RWPE1 (cell line): Measurements from ENCODE around the gene BOD1L1.

Experiments
- CTCF ChIA-PET: fragments of 350-600 bp; sonication (Branson Sonifier 250); formaldehyde crosslinking; extraction: SDS; loops from one replicate; lab custom pipeline; 2021; lab: Yijun Ruan, JAX
- POLR2A ChIA-PET: fragments of 400-600 bp; formaldehyde crosslinking; extraction: SDS; loops from one replicate; lab custom pipeline; 2020; ENCODE audit warnings: antibody characterized with exemption; ENCODE audit not compliant: low non-redundant PET; lab: Yijun Ruan, JAX
- DNase-seq: peaks from one replicate; pipeline ENCODE4 v3.0.0; 2012; ENCODE audit warnings: low spot score
- H3K27ac ChIP-seq: fragments of 450-650 bp; 2 replicates; pipeline ENCODE4 v1.5.1; 2017
- TF ChIP-seq, protein P1 (sequence below): fragments of 450-650 bp; conservative IDR thresholded peaks from 2 replicates; pipeline ENCODE4 v1.5.1; 2017; ENCODE audit warnings: low read depth, mild to moderate bottlenecking

Gene BOD1L1

GRCh38 chr4:13528821-13529127, 98.8 kb downstream of the BOD1L1 start:
- POLR2A ChIA-PET, result no interaction called here
- TF ChIP-seq, protein P1, sequence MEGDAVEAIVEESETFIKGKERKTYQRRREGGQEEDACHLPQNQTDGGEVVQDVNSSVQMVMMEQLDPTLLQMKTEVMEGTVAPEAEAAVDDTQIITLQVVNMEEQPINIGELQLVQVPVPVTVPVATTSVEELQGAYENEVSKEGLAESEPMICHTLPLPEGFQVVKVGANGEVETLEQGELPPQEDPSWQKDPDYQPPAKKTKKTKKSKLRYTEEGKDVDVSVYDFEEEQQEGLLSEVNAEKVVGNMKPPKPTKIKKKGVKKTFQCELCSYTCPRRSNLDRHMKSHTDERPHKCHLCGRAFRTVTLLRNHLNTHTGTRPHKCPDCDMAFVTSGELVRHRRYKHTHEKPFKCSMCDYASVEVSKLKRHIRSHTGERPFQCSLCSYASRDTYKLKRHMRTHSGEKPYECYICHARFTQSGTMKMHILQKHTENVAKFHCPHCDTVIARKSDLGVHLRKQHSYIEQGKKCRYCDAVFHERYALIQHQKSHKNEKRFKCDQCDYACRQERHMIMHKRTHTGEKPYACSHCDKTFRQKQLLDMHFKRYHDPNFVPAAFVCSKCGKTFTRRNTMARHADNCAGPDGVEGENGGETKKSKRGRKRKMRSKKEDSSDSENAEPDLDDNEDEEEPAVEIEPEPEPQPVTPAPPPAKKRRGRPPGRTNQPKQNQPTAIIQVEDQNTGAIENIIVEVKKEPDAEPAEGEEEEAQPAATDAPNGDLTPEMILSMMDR, result no peak
- no peak for DNase-seq
- H3K27ac ChIP-seq, result no peak overlapping the region
- CTCF ChIA-PET, result no interaction called here

DNA sequence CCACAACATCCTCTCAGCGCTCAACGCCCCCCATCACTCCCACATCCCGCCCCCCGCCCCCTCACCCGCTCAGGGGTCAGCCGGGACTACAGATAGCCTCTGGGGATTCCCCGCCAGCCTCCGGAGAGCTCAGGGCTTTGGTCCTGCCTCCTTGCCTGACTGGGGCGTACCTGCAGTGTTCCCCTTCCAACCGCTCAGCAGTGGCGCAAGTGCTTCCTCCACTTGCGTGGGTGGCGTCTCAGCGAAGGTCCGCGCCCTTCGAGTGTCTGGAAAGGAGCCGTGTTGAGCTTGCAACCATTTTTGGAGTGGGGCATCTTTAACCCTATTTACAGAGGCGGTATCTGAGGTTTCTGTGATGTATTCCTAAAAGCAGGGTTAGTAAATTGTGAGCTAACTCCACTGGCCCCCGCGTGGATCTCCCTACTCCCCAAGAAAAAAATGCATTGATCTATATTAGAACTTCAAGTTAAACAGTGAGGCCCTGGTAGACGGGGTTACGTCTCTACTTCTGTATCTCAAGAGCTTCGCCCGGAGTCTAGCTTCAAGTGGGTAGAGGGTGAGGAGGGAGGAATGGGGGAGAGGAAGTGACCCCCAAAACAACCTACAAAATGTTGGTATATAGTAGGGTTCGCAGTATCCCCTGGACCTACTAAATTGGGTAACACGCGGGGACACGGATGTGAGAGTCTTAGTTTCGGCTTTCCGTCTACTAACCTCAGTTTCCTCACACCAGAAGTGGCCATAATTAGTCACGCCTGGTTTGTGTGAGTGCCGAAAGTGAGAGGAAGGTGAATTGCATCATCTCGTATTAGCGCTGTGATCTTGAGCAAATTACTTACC, 99.3 kb downstream of the BOD1L1 start:
- ChIA-PET POLR2A (no interaction called here), CTCF (interaction anchor here (0.6 to 0.7 kb wide), 2 partner anchors 58 to 639 kb away, joined by 3 read pairs; no protein-coding TSS in a partner anchor)
- TF ChIP-seq, protein P1, result no peak
- no peak overlapping the region for H3K27ac ChIP-seq
- no peak for DNase-seq

DNA sequence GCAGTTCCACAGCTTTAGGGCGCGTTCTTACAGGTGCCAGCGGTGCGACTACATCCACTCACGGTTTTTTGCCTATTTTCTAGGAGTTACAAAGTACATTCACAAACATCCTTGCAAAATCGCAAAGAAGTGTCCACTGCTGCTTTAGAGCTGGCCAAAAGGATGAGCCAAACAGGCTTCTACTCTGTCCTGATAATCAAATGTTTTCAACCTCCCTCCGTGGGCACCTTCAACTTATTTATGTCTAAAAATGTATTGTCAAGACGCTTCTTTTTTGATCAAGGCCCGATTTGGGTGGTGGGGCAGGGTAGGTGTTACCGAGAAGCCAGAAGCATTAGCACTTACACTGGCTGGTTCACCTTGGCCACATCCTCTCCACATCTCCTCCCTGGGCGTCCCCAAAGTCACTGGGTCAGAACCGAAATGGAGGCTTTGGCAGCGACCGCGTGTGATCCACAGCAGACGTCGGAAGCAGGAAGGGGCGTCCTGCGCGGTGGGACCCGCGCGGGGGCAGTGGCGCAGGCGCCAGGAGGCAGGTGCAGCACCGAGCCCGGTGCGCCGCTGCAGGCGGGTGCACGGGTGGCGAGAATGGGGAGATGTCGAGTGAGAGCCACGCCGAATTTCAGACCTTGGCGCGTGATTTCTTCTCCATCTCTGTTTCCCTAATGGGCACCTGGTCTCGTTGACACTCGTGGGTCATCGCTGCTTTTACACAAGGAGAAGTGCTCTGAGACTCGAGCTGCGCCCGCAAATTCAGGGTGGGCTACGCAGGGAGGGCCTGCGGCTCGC, 100.1 kb downstream of the BOD1L1 start:
- ChIA-PET POLR2A (no interaction called here), CTCF (interaction anchor here (0.7 kb wide), 1 partner anchor 57 kb away, joined by 3 read pairs; no protein-coding TSS in a partner anchor)
- H3K27ac ChIP-seq, result no peak overlapping the region
- TF ChIP-seq, protein P1, result no peak
- no peak for DNase-seq

- TF ChIP-seq, protein P1, result no peak
- no peak overlapping the region for H3K27ac ChIP-seq
- ChIA-PET CTCF (no interaction called here), POLR2A (no interaction called here)
- no peak for DNase-seq
Observed at GRCh38 chr4:13526658-13527057, 100.9 kb downstream of the BOD1L1 start.

- TF ChIP-seq, protein P1, result no peak
- no peak for DNase-seq
- POLR2A ChIA-PET, result no interaction called here
- CTCF ChIA-PET, result no interaction called here
- H3K27ac ChIP-seq, result no peak overlapping the region
Observed at GRCh38 chr4:13525606-13526281, 101.8 kb downstream of the BOD1L1 start.
